Gastrocnemius medialis (tissue), 4 donors: ENCODE measurements around the gene RSBN1L.
A peak's percentile ranks its signal among the peaks of the same experiment; 100 is the strongest.

ENCODE experiments used
- CTCF ChIP-seq, 5 experiments: fragments of 450-650 bp in 3 of 5; fragments of 200-600 bp in 2 of 5; sonication (generic) in 2 of 5; IDR thresholded peaks in 4 of 5; conservative IDR thresholded peaks in 1 of 5; 1 replicate in 4 of 5; 2 replicates in 1 of 5; pipeline ENCODE4 v1.5.1; 2016 to 2019; ENCODE audit warnings: antibody characterized with exemption in 5 of 5, mild to moderate bottlenecking in 3 of 5, moderate library complexity in 3 of 5
- POLR2A ChIP-seq, 2 donors: fragments of 450-650 bp; IDR thresholded peaks; one replicate each; pipeline ENCODE4 v1.6.1; 2017; ENCODE audit warnings: antibody characterized with exemption in 2 of 2, mild to moderate bottlenecking in 2 of 2, moderate library complexity in 2 of 2

DNA sequence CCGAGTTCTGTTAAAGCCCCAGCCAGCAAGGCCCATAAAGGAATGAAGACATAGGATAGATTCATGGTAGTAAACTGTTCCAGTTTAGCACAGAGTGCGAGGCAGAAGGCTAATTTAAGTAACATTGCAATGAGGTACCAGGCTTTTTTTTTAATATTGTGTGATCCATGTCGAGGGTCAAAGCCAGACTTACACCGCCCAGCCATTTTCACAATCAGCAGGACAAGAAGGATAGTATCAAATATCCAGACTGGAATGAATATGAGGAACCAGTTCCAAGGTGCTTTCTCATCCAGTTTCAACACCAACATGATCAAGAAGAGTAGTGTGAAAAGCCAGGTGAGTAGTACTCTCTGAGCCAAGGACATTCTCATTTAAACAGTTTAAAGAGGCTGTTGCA, 97.7 kb downstream of the RSBN1L start:
- TF ChIP-seq CTCF (IDR thresholded peaks at IDR 0.05 in 4 of 5, conservative IDR thresholded peaks at IDR 0.05 in 1 of 5) (no peak), POLR2A (IDR thresholded peaks at IDR 0.05) (peak in 1 of 2 donors; percentile 6)
